Neural cell (in vitro differentiated cells): ENCODE data around the gene C13orf46.

Experiments
- EP300 ChIP-seq: fragments of 450-650 bp; conservative IDR thresholded peaks from 2 replicates; pipeline ENCODE4 v1.6.1; 2014; ENCODE audit warnings: antibody characterized with exemption, mild to moderate bottlenecking, moderate library complexity; ENCODE audit not compliant: poor library complexity, severe bottlenecking
- EZH2 ChIP-seq: fragments of 200-600, 300-800 bp; shearing (Covaris generic), sonication (generic); IDR thresholded peaks from 2 replicates; pipeline ENCODE4 v1.6.1; 2014; ENCODE audit warnings: antibody characterized with exemption, low read length, borderline replicate concordance, mild to moderate bottlenecking; ENCODE audit not compliant: insufficient read depth, poor library complexity, severe bottlenecking
- RAD21 ChIP-seq: fragments of 450-650 bp; conservative IDR thresholded peaks from 2 replicates; pipeline ENCODE4 v1.6.1; 2014; ENCODE audit warnings: antibody characterized with exemption, mild to moderate bottlenecking, moderate library complexity
- TAF1 ChIP-seq: IDR thresholded peaks from 2 replicates; pipeline ENCODE4 v1.6.1; 2012; ENCODE audit warnings: low read depth
- TF ChIP-seq, protein P1 (sequence below): IDR thresholded peaks from 2 replicates; pipeline ENCODE4 v1.6.1; 2012; ENCODE audit warnings: borderline replicate concordance
- TF ChIP-seq, protein P2 (sequence below): fragments of 450-650 bp; IDR thresholded peaks from 2 replicates; pipeline ENCODE4 v1.5.1; 2014; ENCODE audit warnings: antibody characterized with exemption, mild to moderate bottlenecking, moderate library complexity; ENCODE audit not compliant: poor library complexity, severe bottlenecking

DNA sequence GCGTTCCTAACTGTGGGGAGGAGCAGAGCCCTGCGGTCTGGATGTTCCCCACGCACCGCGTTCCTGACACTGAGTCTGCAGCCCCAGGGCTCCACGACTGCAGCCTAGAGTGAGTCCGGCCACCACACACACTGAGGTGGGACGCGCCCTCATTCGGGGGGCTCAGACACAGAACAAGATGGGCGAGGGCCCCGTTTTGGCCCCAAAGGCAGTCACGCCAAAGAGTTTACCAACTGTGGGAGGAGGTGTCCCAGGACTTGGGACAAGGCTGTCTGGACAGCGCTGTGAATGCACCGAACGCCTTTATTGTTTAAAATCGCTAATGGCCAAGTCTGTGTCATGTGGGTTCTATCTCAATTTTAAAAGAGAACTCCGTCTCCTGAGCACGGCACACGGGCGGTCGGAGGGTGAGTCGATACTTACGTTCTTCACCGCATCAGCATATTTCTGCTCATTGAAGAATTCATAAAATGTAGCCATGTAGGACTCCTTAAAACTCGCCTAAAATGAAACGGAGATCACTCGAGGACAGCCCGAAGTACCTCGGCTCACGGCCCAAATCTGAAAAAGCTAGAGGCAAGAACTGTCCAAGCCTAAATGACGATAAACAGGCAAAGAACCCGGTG, 35.2 kb upstream of the C13orf46 start:
- TF ChIP-seq, protein P1, sequence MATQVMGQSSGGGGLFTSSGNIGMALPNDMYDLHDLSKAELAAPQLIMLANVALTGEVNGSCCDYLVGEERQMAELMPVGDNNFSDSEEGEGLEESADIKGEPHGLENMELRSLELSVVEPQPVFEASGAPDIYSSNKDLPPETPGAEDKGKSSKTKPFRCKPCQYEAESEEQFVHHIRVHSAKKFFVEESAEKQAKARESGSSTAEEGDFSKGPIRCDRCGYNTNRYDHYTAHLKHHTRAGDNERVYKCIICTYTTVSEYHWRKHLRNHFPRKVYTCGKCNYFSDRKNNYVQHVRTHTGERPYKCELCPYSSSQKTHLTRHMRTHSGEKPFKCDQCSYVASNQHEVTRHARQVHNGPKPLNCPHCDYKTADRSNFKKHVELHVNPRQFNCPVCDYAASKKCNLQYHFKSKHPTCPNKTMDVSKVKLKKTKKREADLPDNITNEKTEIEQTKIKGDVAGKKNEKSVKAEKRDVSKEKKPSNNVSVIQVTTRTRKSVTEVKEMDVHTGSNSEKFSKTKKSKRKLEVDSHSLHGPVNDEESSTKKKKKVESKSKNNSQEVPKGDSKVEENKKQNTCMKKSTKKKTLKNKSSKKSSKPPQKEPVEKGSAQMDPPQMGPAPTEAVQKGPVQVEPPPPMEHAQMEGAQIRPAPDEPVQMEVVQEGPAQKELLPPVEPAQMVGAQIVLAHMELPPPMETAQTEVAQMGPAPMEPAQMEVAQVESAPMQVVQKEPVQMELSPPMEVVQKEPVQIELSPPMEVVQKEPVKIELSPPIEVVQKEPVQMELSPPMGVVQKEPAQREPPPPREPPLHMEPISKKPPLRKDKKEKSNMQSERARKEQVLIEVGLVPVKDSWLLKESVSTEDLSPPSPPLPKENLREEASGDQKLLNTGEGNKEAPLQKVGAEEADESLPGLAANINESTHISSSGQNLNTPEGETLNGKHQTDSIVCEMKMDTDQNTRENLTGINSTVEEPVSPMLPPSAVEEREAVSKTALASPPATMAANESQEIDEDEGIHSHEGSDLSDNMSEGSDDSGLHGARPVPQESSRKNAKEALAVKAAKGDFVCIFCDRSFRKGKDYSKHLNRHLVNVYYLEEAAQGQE, result no peak
- TF ChIP-seq, protein P2, sequence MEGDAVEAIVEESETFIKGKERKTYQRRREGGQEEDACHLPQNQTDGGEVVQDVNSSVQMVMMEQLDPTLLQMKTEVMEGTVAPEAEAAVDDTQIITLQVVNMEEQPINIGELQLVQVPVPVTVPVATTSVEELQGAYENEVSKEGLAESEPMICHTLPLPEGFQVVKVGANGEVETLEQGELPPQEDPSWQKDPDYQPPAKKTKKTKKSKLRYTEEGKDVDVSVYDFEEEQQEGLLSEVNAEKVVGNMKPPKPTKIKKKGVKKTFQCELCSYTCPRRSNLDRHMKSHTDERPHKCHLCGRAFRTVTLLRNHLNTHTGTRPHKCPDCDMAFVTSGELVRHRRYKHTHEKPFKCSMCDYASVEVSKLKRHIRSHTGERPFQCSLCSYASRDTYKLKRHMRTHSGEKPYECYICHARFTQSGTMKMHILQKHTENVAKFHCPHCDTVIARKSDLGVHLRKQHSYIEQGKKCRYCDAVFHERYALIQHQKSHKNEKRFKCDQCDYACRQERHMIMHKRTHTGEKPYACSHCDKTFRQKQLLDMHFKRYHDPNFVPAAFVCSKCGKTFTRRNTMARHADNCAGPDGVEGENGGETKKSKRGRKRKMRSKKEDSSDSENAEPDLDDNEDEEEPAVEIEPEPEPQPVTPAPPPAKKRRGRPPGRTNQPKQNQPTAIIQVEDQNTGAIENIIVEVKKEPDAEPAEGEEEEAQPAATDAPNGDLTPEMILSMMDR, result no peak
- TF ChIP-seq RAD21, result no peak
- TF ChIP-seq EP300, result no peak
- TF ChIP-seq TAF1, result no peak
- no peak for TF ChIP-seq EZH2
